AG04450 (cell line): ENCODE data around the gene ZNF445. TPM values are rescaled to one million over a fixed set of nuclear protein-coding genes. Genes with fewer than 3 reads are reported as not detected.

Experiments
- CTCF ChIA-PET: fragments of 300-600, 350-600 bp; formaldehyde crosslinking; extraction: SDS; loops from one replicate; lab custom pipeline; 2022; ENCODE audit warnings: antibody characterized with exemption, inconsistent platforms; lab: Charles Lee
- POLR2A ChIA-PET: fragments of 350-600 bp; formaldehyde crosslinking; extraction: SDS; loops from one replicate; lab custom pipeline; 2021; ENCODE audit warnings: antibody characterized with exemption, inconsistent platforms; lab: Yijun Ruan, JAX
- DNase-seq: peaks from one replicate; pipeline ENCODE4 v3.0.0-alpha.2; 2011; ENCODE audit warnings: low read depth, low spot score
- H3K27ac ChIP-seq: one replicate; pipeline ENCODE4 v1.5.1; 2012; ENCODE audit warnings: low read depth, low read length, control low read depth
- H3K27me3 ChIP-seq: one replicate; pipeline ENCODE4 v1.6.0; 2012; ENCODE audit warnings: low read length; ENCODE audit not compliant: control insufficient read depth, insufficient read depth
- H3K4me3 ChIP-seq: 2 replicates; pipeline ENCODE4 v1.5.1; 2011; ENCODE audit warnings: mild to moderate bottlenecking, low read depth, low read length, control low read depth
- H3K9me3 ChIP-seq: 2 replicates; pipeline ENCODE4 v1.5.1; 2012; ENCODE audit warnings: low read length; ENCODE audit not compliant: control insufficient read depth, insufficient read depth
- polyA plus RNA-seq: library from polyadenylated mRNA; depleted of rRNA; stranded (reverse); fragments of >200 nt; gene quantifications from 2 replicates; pipeline ENCODE4 v1.2.3, GENCODE V29; 2011
- TF ChIP-seq, protein P1 (sequence below): IDR thresholded peaks from 2 replicates; pipeline ENCODE4 v1.5.1; 2011; ENCODE audit warnings: low read depth, low read length, control low read depth, inconsistent platforms

Gene ZNF445
- polyA plus RNA-seq, 1 experiment, result 4.7 TPM

DNA sequence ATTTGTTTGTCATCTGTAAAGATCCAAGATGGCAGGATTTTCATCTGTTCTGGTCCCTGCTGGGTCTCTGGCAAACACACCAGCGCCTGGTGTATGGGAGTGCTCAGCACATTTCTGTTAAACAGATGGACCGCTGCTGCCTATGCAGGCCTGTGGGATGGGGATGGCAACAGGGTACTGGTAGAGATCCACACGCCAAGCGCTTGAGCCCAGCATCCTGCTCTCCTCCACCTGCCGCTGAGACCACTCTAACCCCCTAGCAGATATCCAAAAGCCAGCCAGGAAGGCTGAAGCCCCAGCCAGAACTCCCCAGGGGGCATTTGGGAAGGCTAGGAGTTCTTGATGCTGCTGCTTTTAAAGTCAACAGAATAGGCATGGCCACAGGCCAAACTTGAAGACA, 31.7 kb downstream of the ZNF445 start:
- Histone ChIP-seq H3K9me3 (peaks cover 27% of the 10 kb centered on the region; the same call in 1 of the 2 replicates), H3K27me3 (no peaks in the 10 kb centered on the region), H3K27ac (no peak overlapping the region), H3K4me3 (no peak overlapping the region)
- DNase-seq, result no peak
- CTCF ChIA-PET, result no interaction called here
- TF ChIP-seq, protein P1, sequence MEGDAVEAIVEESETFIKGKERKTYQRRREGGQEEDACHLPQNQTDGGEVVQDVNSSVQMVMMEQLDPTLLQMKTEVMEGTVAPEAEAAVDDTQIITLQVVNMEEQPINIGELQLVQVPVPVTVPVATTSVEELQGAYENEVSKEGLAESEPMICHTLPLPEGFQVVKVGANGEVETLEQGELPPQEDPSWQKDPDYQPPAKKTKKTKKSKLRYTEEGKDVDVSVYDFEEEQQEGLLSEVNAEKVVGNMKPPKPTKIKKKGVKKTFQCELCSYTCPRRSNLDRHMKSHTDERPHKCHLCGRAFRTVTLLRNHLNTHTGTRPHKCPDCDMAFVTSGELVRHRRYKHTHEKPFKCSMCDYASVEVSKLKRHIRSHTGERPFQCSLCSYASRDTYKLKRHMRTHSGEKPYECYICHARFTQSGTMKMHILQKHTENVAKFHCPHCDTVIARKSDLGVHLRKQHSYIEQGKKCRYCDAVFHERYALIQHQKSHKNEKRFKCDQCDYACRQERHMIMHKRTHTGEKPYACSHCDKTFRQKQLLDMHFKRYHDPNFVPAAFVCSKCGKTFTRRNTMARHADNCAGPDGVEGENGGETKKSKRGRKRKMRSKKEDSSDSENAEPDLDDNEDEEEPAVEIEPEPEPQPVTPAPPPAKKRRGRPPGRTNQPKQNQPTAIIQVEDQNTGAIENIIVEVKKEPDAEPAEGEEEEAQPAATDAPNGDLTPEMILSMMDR, result no peak
- POLR2A ChIA-PET, result no interaction called here

DNA sequence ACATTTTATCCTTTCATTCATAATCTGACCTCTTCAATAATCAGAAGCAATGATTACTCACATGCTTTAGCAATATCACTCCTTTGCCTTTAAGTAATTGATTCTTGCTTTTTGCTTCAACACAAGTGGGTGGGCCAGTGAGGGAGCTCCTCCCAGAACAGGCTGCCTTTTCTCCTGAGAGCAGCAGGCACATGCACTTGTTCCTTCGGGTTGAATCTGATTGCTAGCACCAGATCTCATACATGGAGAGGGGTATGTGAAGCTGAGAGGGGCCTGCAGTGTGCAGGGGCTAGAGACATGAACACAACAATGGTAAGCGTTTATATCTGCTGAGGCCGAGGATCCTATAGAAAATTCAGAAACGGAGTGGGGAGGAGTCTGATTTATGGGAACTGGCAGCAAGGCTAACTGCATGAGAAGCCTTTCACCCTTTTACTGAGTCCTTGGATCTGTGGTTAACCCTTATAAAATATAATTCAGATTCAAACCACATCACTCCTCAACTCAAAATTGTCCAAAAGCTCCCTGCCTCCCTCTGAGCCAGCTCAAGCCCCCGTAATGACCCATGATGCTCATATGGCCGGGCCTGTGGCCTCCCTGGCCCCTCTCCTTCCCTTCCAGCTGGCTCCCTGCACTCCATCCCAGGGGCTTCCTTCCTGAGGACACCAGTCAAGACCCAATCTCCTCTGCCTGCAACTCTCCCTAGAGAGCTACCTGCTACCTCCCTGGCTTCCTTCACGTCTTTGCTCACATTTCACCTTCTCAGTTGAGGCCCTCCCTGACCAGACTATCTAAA, 32.4 kb downstream of the ZNF445 start:
- TF ChIP-seq, protein P1, result no peak
- Histone ChIP-seq H3K9me3 (peaks cover 27% of the 10 kb centered on the region; the same call in 1 of the 2 replicates), H3K27me3 (no peaks in the 10 kb centered on the region), H3K4me3 (no peak overlapping the region), H3K27ac (no peak overlapping the region)
- DNase-seq, result no peak
- ChIA-PET CTCF (no interaction called here), POLR2A (no interaction called here)

DNA sequence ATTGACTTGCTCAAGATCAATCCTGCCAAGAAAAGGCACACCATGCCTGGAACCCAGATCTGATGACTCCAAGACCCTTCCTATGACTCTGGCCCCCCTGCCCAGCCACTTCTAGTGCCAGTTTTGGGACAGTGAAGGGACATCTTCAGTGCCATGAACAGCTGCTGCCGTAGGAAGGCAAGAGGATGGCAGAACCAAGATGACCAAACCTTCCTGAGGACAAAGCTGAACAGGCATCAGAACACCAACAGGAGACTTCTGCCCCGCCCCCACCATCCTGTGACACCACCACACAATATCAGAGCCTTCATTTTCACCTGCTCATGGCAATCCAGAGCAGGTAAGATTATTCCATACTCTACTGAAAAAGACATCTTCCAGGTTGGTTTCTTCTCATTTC, 33.0 kb downstream of the ZNF445 start:
- ChIA-PET POLR2A (no interaction called here), CTCF (no interaction called here)
- Histone ChIP-seq H3K27me3 (no peaks in the 10 kb centered on the region), H3K9me3 (peaks cover 26% of the 10 kb centered on the region; the same call in 1 of the 2 replicates), H3K4me3 (no peak overlapping the region), H3K27ac (no peak overlapping the region)
- DNase-seq, result no peak
- TF ChIP-seq, protein P1, result no peak

DNA sequence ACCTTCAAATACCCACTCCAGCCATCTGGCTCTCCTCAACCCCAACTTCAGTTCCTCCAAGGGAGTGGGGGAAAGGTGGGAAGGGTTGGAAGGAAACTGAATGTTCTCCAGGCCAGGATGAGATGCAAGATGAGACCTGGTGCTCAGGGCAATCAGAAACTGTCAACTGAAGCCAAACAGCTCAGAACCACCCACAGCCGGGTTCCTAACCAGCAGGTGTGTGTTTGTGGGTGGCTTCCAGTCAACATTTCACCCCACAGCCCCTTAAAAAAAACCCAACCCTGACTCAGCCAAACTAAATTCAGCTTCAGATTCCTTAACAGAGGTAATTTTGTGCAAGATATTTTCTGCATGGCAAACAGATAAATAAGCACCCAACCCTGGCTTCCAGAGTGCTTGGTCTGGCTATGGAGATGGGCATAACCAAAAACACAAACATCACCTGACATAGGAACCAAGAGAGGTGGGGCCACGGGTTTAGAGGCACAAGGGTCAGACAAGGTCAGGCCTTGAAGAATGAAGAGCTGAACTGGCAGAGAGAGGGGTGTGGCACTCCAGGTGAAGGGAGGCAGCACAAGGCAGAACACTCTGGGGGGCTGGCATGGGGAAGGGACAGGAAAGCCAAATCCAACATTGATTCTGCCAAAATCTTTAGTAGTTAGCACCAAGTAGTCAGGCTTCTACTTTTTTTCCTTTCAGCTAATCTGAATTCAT, 34.7 kb downstream of the ZNF445 start:
- TF ChIP-seq, protein P1, result no peak
- DNase-seq, result no peak
- no peak overlapping the region for H3K27ac ChIP-seq
- peaks cover 12% of the 10 kb centered on the region; the same call in 1 of the 2 replicates for H3K9me3 ChIP-seq
- ChIA-PET POLR2A (no interaction called here), CTCF (no interaction called here)
- H3K27me3 ChIP-seq, result no peaks in the 10 kb centered on the region
- H3K4me3 ChIP-seq, result no peak overlapping the region
